GM19043 (cell line): ENCODE data around the gene AOPEP.

ENCODE experiments used
- ATAC-seq: cut with Tn5 transposase; IDR thresholded peaks from one replicate; pipeline ENCODE4 v1.9.1; 2021; ENCODE audit warnings: low read depth; ENCODE audit not compliant: unreplicated experiment

AOPEP gene

DNA sequence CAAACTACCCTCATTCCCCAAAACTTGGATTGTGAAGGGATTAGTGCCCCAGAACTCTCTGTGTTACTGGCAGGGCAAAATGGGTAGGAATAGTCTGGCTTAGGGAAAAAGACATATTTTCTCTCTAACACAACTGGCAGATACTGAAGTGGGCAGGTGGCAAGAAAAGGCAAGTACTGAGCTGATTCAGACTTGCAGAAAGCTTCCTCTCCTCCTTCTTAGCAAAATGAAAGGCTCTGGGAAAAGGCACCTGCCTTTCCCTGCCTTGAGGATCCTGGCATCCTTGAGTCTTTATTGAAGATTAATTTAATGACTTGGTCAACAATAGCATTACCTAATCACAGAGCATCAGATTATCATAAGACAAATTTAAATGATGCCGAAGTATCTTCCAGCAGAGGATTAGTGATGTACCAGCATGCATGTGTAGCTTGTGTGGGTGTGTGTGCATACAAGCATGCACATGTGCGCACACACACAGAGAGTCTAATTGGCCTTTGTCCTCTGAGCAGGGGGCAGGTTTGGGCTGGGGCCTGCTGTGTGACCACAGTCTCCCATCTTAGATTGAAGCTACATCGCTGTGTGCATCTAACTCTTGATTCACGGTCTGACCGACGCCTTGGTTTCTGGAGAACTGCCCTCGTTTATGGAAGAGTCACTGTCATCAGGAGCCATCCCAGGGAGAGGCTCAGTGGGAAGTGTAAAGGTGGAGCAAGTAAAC is 294.8 kb downstream of the AOPEP start:
- ATAC-seq, result no peak

DNA sequence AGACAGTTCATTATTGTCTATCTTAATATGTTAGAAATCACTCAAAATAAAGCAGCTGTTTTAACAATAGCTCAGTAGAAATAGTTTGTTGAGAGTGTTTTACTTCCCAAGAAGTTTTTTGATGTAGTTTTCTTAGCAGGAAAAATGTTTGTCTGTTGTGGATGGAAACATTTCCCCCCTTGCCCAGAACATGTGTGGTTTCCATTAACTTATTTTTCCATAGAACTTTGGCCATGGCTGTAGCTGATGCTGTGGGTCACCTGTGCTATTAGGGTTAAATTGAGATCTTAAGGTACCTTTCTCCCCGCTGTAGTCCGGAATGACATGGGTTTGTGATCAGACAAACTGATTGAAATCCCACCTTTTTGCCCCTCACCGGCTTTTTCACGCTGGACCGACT is 296.2 kb downstream of the AOPEP start:
- ATAC-seq, result no peak

DNA sequence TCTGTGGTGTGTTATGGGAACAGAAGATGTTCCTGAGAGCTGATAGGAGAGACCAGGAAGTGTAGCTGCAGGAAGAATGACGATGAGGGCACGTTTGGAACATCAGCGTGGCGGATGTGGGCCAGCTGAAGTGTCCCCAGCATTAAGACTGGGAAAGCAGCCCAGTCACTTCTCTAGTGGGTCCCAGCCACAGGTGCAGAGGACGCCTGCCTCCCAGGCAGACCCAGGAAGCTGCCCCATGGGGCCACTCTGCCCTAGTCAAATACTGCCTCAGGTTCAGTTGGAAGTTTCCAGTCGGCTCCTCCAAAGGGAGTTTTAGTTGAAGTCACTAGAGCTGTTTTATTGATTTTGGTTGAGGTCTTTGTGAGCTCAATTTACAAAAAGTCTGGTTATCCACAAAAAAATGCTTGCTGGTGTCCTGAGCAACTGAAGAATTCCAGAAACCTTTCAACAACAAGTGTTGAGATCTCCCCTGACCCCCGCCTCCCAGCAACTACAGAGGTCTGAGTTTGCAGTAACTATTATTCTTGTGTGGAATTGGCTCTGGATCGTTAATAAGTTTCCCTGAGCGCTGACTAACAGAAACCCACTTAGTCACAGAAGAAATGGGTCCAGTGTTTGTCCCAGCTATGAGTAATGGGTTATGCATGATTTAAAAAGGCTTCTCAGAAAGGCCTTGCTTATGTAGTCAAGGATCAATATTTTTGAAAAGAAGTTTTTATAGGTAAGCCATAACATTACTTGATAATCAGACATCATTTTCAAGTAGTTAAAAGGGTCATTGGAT is 296.9 kb downstream of the AOPEP start:
- ATAC-seq, result no peak

DNA sequence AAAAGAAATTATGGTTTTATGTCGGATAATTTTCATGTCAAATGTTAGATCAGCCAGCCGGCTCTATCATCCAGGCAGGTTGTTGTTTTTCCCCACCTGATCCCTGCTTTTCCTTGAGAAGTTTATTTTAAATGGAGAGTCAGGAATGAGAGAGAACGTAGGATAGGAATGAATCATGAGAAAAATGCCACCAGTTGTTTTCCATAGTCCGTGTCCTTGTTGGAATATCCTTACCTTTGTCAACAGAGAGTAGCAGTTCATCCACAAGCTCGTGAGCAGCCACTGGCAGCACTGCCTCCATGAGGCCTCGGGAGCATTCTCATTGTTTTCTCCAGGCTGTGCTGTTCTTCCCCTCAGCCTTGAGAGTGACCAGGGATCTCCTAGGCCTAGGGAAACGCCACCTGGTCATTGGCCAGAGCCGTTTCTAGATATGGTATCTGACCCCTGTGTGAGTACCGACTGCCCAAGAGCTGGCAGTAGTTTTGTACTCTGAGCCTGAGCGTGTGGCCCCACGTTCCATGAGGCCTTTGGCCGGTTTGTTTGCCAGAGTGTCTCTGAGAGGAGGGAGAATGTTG is 297.7 kb downstream of the AOPEP start:
- ATAC-seq, result no peak

DNA sequence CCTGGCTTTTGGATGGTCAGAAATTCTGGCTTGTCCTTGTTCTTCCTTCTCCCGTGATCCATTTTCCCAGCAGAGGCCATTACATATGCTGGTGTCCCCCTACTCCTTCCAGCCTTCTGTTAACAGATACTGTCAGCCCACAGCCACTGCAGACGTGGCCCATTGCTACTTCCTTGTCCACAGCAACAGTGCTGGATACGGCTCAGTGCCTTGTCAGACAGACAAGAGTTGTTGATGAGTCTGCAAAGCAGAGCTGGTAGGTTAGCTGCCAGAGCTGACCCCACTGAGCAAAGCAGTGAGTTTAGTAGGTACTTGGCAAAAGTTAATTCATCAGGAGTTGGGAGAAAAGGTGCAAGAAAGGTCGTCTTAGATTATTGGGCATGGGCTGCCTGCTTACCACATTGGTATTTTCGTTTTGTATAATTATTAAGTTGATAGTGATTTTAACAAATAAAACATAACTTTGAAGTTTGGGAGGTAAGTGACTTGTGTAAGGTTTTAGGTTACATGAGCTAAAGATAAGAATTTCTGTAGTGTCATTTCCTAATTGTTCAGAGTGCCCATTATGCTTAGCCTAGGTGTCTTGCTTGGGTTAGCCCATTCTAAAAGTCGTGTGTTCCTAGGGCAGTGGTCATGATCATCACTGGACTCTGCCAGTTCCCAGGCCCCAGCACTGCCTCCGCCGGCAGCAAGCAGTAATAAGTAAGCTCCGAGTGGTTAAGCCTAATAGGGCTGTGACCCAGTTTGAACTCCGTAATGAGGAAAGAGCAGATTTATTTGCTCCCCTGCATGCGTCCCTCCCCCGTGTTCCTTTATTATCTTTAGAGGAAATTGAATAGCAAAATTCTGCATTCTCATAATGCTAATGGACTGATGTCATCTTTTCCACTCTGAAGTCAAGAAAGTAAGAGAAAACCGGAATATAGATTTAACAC is 299.0 kb downstream of the AOPEP start:
- ATAC-seq, result no peak

DNA sequence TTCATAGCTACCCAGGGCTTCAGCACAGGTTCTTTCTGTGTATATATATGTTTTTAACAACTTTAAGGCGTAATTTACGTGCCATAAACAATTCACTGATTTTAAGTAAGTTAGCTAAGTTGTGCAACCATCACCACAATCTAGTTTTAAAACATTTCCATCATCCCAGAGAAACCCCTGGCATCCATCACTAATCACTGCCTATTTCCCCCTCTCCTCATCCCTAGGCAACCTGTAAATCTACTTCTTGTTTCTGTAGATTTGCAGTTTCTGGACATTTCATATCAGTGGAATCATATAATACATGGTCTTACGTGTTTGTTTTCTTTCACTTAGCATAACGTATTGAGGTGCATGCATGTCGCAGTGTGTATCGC is 299.6 kb downstream of the AOPEP start:
- ATAC-seq, result no peak

DNA sequence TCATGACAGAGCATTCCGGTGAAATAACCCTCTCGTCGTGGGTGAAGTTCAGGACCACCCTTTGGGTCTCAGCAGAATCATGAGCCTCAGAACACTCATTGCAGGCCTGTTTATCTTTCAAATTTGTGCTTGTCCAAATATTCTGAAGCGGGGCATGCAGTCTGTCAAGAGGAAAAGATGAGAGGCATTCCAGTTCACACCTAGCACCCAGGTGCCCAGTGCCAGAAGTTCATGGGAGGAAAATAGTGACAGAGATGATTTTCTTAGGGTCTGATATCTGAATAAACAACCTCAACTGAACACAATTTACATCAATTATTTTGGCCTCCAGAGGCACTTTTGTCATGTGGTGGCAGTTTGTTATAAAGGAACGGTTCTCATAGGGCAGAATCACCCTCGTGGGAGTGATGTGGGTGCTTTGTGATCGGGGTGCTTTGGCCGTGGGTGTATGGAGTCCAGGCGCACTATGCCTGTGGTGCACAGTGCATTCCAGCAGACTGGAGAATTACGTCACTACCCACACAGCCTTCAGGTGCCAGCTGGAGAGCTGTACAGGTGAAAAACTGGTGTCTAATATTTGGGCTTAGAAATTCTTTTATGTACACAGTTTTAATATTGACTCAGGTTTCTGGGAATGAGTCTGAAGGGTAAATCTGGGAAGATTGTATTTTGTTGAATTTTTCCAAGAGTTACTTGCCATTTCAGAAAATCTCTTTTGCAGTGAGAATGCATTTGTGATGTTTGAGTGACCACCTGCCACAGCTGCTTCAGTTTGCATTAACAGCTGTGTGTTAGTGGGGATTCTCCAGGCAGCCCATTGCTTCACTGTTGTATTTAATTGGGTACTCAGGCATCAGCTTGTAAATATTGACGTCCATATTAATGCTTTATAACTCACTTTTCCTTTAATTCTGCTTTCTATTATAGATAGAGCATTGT is 301.7 kb downstream of the AOPEP start:
- ATAC-seq, result no peak

DNA sequence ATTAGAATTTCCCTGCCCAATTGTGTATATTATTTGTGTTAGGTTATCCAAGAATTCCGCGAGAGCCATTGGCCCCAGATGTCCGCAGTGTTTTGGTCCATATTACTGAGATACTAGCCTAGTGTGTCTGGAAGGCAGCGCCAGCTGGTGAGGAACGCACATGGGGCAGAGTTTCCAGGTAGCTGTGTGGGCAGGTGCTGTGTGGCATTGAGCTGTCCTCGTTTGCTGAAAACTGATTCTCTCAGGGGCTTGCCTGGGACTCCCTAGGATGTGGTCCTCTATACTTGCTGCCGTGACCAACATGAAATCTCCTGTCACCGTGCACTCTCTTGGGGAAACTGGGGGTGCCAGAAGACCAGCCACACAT is 302.3 kb downstream of the AOPEP start:
- no peak for ATAC-seq

DNA sequence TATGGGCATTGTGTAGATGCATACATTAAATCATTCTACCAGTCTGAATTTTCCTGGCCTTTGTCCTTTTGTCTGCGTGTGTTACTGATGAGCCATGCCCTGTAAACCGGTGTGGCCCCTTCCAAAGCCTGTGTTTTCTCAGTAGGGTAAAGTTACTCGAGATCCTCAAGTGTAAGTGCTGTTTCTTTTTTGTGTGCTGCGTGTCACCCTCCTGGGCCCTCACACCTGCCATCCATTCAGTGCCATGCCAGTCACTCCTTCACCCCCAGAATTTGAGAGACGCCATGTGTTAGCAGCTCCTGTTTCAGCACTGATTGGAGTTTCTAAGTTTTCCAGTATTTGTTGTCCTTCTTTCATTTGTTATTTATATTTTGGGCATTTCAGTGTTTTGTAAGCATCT is 302.8 kb downstream of the AOPEP start:
- ATAC-seq, result no peak

DNA sequence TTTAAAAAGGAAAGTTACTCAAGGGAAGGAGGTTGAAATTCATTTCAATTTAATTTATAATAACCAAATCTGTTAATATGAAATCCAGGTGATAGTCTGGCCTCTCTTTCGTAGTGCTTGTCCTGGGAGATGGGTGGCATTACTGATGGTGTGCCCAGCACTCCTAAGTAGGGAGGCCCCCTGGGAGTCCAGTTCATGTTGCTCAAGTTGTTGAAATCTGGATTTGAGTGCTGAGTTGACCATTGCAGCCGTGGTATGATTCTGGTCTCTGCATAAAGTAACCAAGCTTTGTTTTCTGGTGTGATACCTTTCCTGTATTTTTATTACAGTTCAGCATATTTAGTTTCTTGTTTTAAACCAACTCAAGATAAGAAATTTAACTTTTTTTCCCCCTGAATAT is 303.2 kb downstream of the AOPEP start:
- ATAC-seq, result no peak

DNA sequence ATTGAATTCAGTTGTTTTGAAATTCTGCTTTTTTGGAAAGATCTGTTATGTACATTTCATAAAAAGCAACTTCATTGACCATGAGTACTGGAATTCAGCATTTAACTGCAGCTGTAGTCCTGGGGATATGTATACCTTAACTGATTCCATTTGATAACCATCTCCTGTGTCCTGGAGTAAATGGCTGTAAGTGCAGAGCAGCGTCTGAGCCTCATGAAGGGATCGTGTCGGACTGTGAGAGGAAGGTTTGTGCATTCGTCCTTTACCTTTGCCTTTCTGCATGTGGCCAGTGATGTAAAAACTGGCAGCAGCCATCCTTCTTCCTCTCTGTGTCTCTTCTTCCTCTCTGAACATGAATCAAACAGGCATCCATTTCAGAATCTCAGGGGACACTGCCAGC is 303.8 kb downstream of the AOPEP start:
- no peak for ATAC-seq

DNA sequence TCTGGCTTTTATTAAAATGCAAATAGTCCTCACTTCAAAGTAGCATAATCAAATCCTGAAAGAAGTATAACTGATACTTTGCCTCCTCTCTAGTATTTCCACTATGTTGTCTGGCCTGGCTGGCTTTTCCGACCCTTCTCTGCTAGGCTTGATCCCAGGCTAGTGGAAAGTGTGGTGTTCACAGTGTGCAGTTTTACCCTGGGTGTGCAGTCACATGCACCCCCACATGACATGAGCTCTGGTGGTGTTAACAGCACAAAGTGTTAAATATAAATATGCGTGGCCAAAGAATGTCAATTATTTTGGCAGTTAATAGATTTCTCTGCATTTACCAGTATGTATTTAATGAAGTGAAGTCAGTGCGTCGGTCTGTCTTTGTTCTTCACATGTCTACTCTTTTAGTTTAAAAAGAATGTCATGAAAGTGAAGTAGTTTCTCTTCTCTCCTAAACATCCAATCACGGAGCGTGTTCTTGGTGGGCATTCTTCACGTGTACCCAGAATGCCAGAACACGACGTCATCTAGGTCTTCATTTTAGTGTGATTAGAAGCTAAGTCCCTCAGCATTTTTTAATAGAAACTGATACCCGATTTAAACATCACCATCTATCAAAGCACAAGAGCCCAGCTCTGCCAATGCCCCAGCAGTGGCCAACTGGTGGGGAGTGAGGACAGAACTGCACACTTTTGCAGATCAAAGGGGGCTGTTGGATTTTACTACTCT is 304.6 kb downstream of the AOPEP start:
- no peak for ATAC-seq

DNA sequence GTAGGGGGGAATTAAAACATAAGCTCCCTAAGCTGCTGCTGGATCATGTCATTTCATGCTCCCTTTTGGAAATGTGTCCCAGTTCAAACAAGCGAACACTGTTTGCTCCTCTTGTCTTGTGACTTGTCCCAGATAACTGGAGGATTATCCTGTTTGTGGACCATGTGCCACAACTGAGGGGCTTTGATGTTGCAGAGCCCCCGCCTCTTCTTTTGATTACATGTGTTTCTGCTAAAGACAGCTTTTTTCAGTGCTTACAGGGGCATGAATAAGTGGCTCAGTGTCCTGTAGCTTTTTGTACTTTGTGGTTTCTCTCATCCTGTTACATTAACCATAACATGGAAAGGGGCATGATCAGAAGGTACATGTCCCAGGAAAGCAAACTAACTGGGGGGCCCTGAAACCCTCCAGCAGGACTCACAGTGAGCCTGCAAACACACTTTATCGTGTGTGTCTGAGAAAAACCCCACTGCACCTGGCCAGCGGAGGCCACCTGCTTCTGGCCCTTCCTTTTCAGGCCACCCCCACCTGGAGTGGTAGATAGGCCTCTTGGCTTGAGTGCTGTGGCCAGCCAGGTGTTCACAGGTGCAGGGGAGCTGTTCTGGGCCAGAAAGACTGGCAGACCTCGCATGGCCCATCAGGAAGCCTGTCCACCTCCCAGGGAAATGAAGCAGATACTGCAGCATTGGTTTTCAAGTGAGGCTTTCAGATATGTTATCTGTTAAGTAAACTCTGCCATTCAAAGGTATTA is 305.4 kb downstream of the AOPEP start:
- ATAC-seq, result no peak

DNA sequence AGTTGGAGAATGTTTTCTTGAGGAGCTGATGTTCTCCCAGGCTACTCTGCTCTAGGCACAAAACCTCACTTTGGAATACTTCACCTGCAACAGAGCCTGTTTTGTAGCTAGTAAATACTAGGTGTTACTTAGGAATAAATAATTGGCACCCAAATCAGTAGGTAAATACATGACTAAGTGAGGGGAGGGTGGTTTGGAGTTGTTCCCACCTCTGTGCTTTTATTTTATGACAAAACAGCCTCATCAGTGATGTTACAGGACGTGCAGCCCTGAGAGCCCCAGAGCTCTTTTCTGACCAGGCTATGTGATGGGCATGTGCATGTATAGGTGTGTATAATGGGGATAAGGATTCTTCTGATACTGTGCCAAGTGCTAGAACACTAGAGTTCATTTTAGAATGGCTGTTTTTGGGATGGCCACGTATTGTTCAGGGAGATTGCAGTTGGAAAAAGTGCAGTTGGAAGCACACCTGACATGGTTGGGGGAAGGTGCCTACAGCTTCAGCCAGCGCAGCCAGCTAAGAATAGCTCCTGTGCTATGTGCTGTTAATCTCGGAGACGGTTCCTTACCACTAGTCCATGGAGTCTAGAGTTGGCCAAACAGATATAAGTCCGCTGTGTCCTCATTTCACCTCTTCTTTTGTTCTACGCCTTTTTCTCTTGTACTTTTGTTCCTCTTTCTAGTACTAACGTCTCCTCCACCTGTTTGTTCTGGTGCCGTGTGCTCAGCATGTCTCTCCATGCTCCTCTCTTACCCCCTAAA is 306.3 kb downstream of the AOPEP start:
- ATAC-seq, result no peak

DNA sequence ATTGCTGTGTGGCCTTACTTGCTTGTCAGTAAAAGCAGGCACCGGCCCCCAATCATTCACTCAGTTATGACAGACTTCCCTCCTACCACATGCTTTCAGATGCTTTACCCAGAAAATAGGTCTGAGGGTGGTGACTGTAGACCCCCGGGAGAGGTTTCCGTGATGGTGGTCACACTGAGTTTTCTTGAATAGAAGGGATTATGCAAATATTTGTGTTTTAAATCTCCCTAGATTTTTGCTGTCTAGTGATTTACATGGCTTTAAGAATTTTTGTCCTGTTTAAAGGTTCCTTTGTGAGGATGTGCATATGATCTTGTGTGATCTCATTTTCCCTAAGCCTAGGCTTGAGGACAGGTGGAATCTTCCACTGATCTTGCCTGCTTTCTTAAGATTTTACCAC is 309.3 kb downstream of the AOPEP start:
- no peak for ATAC-seq

DNA sequence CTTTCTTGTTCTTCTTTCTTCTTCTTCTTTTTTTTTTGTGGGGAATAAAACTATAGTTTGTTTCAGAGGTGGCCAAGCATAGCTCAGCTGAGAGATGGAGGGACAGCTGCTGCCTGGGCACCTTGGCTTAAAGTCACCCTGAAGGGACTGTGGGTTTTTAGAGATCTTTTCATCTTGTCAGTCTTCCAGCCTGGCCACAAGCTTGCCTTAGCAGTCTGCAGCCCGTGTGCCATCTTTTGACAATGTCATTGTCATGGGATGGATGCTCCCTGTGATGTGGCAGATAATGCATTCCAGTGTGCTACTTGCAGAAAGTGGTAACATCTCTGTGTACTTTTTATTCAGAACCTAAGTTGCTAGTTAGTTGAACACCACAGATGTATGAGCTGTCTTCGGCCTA is 310.2 kb downstream of the AOPEP start:
- ATAC-seq, result no peak

DNA sequence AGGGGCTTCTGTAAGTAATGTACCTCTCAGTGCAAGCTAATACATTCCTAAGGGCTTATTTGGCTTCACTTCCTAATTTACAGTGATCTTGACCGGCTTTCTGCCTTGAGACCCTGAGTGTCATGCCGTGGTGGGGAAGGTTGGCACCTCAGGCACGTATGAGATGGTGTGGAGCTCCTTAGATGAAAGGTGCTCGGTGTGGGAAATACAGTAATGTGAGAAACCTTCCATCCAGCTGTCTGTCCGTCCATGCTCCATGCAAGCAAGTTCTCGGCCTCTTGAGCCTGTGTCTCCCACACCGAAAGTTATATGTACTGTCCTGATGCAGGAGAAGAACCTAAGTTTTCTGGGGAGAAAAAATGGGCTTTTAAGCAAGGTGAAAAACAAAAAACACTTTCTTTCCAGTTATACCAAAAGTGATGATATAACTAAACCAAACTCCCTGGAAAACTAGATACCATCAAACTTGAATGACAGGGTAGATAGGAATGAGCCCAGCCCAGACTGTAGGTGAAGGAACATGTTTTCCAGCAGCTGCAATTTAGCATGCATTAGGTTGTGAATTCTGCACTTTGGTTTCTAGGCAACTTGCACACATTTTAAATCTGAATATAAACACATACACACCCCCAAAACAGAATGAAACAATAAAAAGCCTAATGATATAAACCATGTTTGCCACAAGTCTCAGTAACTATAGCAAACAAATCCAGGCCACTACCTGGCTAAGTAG is 311.5 kb downstream of the AOPEP start:
- no peak for ATAC-seq
